ENCODE results near the gene PDIA4. TPM values are rescaled to one million over a fixed set of nuclear protein-coding genes. Genes with fewer than 3 reads are reported as not detected.

The PDIA4 gene
- total and polyA plus RNA-seq, 4 donors, result 80.2 to 123 (median 85.5) TPM

- no peaks in the 10 kb centered on the region for H3K9me3 ChIP-seq (ENCODE audit: control insufficient read depth, insufficient read depth, low read length)
- no peak overlapping the region for H3K27ac ChIP-seq (ENCODE audit: low read depth, low read length)
- H3K36me3 ChIP-seq (ENCODE audit: control insufficient read depth, insufficient read depth, low read length), result peaks cover 28% of the 10 kb centered on the region
- no peak overlapping the region for H3K4me3 ChIP-seq (ENCODE audit: low read depth, low read length)
- 92% methylated on average over 2 of the region's 6 CpGs for WGBS (ENCODE audit: insufficient coverage)
- H3K4me1 ChIP-seq (ENCODE audit: control insufficient read depth, insufficient read depth, low read length), result peaks cover under 1% of the 10 kb centered on the region
- H3K27me3 ChIP-seq (ENCODE audit: control insufficient read depth, insufficient read depth, low read length), result no peaks in the 10 kb centered on the region
- no peak for DNase-seq (ENCODE audit: low read depth in 4 of 6, low spot score in 6 of 6)
These were observed 29.1 kb downstream of the PDIA4 start for GRCh38 chr7:148999192-148999591.

- H3K27me3 ChIP-seq (ENCODE audit: control insufficient read depth, insufficient read depth, low read length), result no peaks in the 10 kb centered on the region
- H3K4me3 ChIP-seq (ENCODE audit: low read depth, low read length), result no peak overlapping the region
- no peak for DNase-seq (ENCODE audit: low read depth in 4 of 6, low spot score in 6 of 6)
- H3K4me1 ChIP-seq (ENCODE audit: control insufficient read depth, insufficient read depth, low read length), result no peaks in the 10 kb centered on the region
- H3K9me3 ChIP-seq (ENCODE audit: control insufficient read depth, insufficient read depth, low read length), result no peaks in the 10 kb centered on the region
- H3K27ac ChIP-seq (ENCODE audit: low read depth, low read length), result no peak overlapping the region
- H3K36me3 ChIP-seq (ENCODE audit: control insufficient read depth, insufficient read depth, low read length), result peaks cover 13% of the 10 kb centered on the region
- WGBS (ENCODE audit: insufficient coverage), result 94% methylated on average over 2 of the region's 4 CpGs
These were observed 30.8 kb downstream of the PDIA4 start for GRCh38 chr7:148997497-148997896.

GRCh38 chr7:148994576-148994975 lies 33.7 kb downstream of the PDIA4 start:
- no peaks in the 10 kb centered on the region for H3K36me3 ChIP-seq (ENCODE audit: control insufficient read depth, insufficient read depth, low read length)
- no peak overlapping the region for H3K4me3 ChIP-seq (ENCODE audit: low read depth, low read length)
- H3K27me3 ChIP-seq (ENCODE audit: control insufficient read depth, insufficient read depth, low read length), result no peaks in the 10 kb centered on the region
- 78% methylated on average over 2 of the region's 3 CpGs for WGBS (ENCODE audit: insufficient coverage)
- H3K9me3 ChIP-seq (ENCODE audit: control insufficient read depth, insufficient read depth, low read length), result no peaks in the 10 kb centered on the region
- no peaks in the 10 kb centered on the region for H3K4me1 ChIP-seq (ENCODE audit: control insufficient read depth, insufficient read depth, low read length)
- no peak for DNase-seq (ENCODE audit: low read depth in 4 of 6, low spot score in 6 of 6)
- H3K27ac ChIP-seq (ENCODE audit: low read depth, low read length), result no peak overlapping the region

- H3K36me3 ChIP-seq (ENCODE audit: control insufficient read depth, insufficient read depth, low read length), result no peaks in the 10 kb centered on the region
- 91% methylated on average over 8 of the region's 8 CpGs for WGBS (ENCODE audit: insufficient coverage)
- peaks cover 3% of the 10 kb centered on the region for H3K4me1 ChIP-seq (ENCODE audit: control insufficient read depth, insufficient read depth, low read length)
These were observed 35.1 kb downstream of the PDIA4 start for GRCh38 chr7:148993193-148993592.

GRCh38 chr7:148991536-148991935 lies 36.8 kb downstream of the PDIA4 start:
- H3K4me1 ChIP-seq (ENCODE audit: control insufficient read depth, insufficient read depth, low read length), result peaks cover 6% of the 10 kb centered on the region
- DNase-seq (ENCODE audit: low read depth in 4 of 6, low spot score in 6 of 6), result no peak
- no peaks in the 10 kb centered on the region for H3K9me3 ChIP-seq (ENCODE audit: control insufficient read depth, insufficient read depth, low read length)
- no peaks in the 10 kb centered on the region for H3K36me3 ChIP-seq (ENCODE audit: control insufficient read depth, insufficient read depth, low read length)
- 83% methylated on average over 1 of the region's 1 CpG for whole genome bisulfite sequencing (ENCODE audit: insufficient coverage)
- no peaks in the 10 kb centered on the region for H3K27me3 ChIP-seq (ENCODE audit: control insufficient read depth, insufficient read depth, low read length)
- H3K4me3 ChIP-seq (ENCODE audit: low read depth, low read length), result no peak overlapping the region
- no peak overlapping the region for H3K27ac ChIP-seq (ENCODE audit: low read depth, low read length)

More at GRCh38 chr7:148993193-148993592, 35.1 kb downstream of the PDIA4 start:
- H3K9me3 ChIP-seq (ENCODE audit: control insufficient read depth, insufficient read depth, low read length), result no peaks in the 10 kb centered on the region
- H3K4me3 ChIP-seq (ENCODE audit: low read depth, low read length), result no peak overlapping the region
- H3K27ac ChIP-seq (ENCODE audit: low read depth, low read length), result no peak overlapping the region
- no peaks in the 10 kb centered on the region for H3K27me3 ChIP-seq (ENCODE audit: control insufficient read depth, insufficient read depth, low read length)
- DNase-seq (ENCODE audit: low read depth in 4 of 6, low spot score in 6 of 6), result no peak

GRCh38 chr7:148987751-148988512 lies 40.4 kb downstream of the PDIA4 start:
- Histone ChIP-seq H3K27ac (ENCODE audit: low read depth, low read length) (peak overlapping the region; percentile 96), H3K4me1 (ENCODE audit: control insufficient read depth, insufficient read depth, low read length) (peaks cover 13% of the 10 kb centered on the region), H3K4me3 (ENCODE audit: low read depth, low read length) (peak overlapping the region; percentile 88), H3K36me3 (ENCODE audit: control insufficient read depth, insufficient read depth, low read length) (no peaks in the 10 kb centered on the region), H3K9me3 (ENCODE audit: control insufficient read depth, insufficient read depth, low read length) (no peaks in the 10 kb centered on the region), H3K27me3 (ENCODE audit: control insufficient read depth, insufficient read depth, low read length) (no peaks in the 10 kb centered on the region)
- 0% methylated on average over 7 of the region's 9 CpGs for WGBS (ENCODE audit: insufficient coverage)
- DNase-seq (ENCODE audit: low read depth in 4 of 6, low spot score in 6 of 6), result peak in 1 of 6 donors; percentile 17

- Histone ChIP-seq H3K27ac (ENCODE audit: low read depth, low read length) (peak overlapping the region; percentile 96), H3K4me3 (ENCODE audit: low read depth, low read length) (peak overlapping the region; percentile 88), H3K9me3 (ENCODE audit: control insufficient read depth, insufficient read depth, low read length) (no peaks in the 10 kb centered on the region), H3K36me3 (ENCODE audit: control insufficient read depth, insufficient read depth, low read length) (no peaks in the 10 kb centered on the region), H3K27me3 (ENCODE audit: control insufficient read depth, insufficient read depth, low read length) (no peaks in the 10 kb centered on the region), H3K4me1 (ENCODE audit: control insufficient read depth, insufficient read depth, low read length) (peaks cover 18% of the 10 kb centered on the region)
- WGBS (ENCODE audit: insufficient coverage), result 0% methylated on average over 13 of the region's 17 CpGs
- DNase-seq (ENCODE audit: low read depth in 4 of 6, low spot score in 6 of 6), result peak; percentile 83 to 98 (median 90)
These were observed 41.1 kb downstream of the PDIA4 start for GRCh38 chr7:148987010-148987750.

GRCh38 chr7:148986742-148987009 lies 41.6 kb downstream of the PDIA4 start:
- no CpG with 5 or more reads among the region's 1 CpG for WGBS (ENCODE audit: insufficient coverage)
- H3K27me3 ChIP-seq (ENCODE audit: control insufficient read depth, insufficient read depth, low read length), result no peaks in the 10 kb centered on the region
- no peaks in the 10 kb centered on the region for H3K9me3 ChIP-seq (ENCODE audit: control insufficient read depth, insufficient read depth, low read length)
- no peak for DNase-seq (ENCODE audit: low read depth in 4 of 6, low spot score in 6 of 6)
- no peaks in the 10 kb centered on the region for H3K36me3 ChIP-seq (ENCODE audit: control insufficient read depth, insufficient read depth, low read length)
- peaks cover 18% of the 10 kb centered on the region for H3K4me1 ChIP-seq (ENCODE audit: control insufficient read depth, insufficient read depth, low read length)
- peak overlapping the region; percentile 88 for H3K4me3 ChIP-seq (ENCODE audit: low read depth, low read length)
- H3K27ac ChIP-seq (ENCODE audit: low read depth, low read length), result peak overlapping the region; percentile 96

- H3K27me3 ChIP-seq (ENCODE audit: control insufficient read depth, insufficient read depth, low read length), result no peaks in the 10 kb centered on the region
- peak overlapping the region; percentile 75 for H3K27ac ChIP-seq (ENCODE audit: low read depth, low read length)
- peak; percentile 76 to 98 (median 88) for DNase-seq (ENCODE audit: low read depth in 4 of 6, low spot score in 6 of 6)
- no peaks in the 10 kb centered on the region for H3K36me3 ChIP-seq (ENCODE audit: control insufficient read depth, insufficient read depth, low read length)
- H3K4me3 ChIP-seq (ENCODE audit: low read depth, low read length), result peak overlapping the region; percentile 74
- no peaks in the 10 kb centered on the region for H3K9me3 ChIP-seq (ENCODE audit: control insufficient read depth, insufficient read depth, low read length)
- peaks cover 16% of the 10 kb centered on the region for H3K4me1 ChIP-seq (ENCODE audit: control insufficient read depth, insufficient read depth, low read length)
- WGBS (ENCODE audit: insufficient coverage), result 0% methylated on average over 21 of the region's 38 CpGs
These were observed 44.8 kb downstream of the PDIA4 start for GRCh38 chr7:148983200-148984146.
